ENCODE data around the gene HOXC9.

HOXC9 gene

DNA sequence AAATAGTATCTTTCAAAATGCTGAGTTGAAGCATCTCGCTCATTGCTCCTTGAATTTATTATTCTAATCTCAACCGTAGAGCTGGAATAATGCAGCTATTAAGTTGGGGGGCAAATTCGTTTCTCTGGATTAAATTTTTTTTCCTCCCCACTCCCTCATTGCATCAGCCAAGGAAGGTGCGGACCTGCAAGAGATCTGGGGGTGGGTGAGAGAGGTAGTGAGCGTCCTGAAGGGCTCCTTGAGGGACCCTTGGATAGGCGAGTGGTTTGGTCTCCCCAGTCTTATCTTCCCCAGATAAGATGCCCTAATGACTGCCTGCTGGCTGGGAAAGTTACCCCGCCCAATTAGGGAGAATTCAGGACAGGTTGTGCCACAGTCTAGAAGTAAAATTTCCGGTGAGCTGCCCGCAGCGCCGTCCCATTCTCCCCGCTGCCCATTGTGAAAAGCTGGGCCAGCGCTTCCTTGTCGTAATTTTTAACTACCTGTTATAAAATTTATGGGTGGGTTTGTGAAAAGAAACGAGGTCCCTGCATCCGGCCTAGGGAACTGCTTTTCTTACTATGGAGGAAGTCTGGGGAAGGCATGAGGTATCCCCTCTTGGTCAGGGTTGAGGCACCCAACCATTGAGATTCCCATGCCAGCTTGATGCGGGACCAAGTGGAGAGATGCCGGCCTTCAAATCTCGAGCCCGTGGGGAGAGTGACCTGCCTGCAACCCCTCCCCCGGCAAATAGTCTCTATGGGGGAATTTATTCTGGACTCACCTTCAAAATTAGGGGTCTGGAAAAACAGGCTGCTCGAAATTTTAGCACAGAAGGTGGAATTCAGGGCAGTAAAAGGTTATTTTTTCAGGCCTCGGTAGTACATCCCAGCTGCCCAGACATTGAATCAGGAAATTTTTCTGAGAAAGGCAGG is 15.3 kb downstream of the HOXC9 start:
- no peak for DNase-seq (ENCODE audit: low spot score)

DNA sequence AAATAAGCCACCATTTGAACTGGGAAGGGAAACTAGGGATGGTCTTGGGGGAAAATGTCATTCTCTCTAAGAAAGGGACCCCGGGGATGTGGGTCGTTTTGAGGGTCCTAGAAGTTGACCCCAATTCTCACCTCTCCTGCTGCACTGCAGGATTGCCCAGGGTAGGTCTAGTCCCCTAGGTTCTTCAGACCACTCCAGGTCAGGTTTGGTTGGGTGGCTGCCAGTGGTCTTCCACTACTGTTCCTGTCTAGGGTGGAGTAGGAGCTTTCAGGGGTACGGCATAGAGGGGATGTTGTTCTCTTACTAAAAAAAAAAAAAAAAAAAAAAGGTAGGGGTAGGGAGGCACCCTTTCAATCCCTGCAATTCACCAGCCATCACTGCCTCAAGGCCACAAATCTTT is 16.1 kb downstream of the HOXC9 start:
- no peak for DNase-seq (ENCODE audit: low spot score)

DNA sequence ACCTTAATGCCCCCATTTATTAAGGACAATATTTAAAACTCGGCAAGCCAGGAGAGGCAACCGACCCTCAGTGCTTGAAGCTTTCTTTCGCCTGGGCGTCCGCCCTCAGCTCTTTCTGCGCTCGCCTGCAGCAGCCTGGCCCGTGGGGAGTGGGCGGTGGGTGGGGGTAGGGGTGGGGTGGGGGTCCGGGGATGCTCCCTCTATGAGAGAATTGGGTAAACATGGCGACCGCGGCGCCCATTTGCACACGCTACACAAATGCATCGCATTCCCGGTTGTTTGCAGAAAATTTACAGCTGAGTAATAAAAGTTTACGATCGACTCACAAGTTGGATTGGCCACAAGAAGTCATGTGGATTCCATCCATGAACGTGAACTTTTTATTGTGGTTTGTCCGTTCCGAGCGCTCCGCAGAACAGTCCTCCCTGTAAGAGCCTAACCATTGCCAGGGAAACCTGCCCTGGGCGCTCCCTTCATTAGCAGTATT is 16.6 kb downstream of the HOXC9 start:
- no peak for DNase-seq (ENCODE audit: low spot score)

DNA sequence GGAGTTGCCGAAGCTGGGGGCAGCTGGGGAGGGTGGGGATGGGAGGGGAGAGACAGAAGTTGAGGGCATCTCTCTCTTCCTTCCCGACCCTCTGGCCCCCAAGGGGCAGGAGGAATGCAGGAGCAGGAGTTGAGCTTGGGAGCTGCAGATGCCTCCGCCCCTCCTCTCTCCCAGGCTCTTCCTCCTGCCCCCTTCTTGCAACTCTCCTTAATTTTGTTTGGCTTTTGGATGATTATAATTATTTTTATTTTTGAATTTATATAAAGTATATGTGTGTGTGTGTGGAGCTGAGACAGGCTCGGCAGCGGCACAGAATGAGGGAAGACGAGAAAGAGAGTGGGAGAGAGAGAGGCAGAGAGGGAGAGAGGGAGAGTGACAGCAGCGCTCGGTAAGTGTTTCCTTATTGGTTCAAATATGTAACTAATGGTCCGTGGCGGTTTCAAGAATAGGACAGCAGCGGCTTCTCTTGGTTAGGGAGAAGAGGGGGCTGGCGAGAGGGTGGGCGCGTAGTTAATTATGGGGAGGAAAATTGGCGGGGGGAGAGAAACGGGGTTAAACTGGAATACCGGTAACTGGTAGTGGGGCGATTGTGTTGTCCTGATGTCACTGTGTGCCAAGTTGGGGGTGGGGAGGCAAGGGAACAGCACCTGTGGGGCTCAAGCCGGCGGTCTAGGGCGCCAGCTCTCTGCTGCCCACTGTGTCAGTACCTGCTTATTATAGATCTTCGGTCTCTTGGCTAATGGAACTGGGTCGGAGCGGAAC is 17.2 kb downstream of the HOXC9 start:
- peak; percentile 59 for DNase-seq (ENCODE audit: low spot score)

DNA sequence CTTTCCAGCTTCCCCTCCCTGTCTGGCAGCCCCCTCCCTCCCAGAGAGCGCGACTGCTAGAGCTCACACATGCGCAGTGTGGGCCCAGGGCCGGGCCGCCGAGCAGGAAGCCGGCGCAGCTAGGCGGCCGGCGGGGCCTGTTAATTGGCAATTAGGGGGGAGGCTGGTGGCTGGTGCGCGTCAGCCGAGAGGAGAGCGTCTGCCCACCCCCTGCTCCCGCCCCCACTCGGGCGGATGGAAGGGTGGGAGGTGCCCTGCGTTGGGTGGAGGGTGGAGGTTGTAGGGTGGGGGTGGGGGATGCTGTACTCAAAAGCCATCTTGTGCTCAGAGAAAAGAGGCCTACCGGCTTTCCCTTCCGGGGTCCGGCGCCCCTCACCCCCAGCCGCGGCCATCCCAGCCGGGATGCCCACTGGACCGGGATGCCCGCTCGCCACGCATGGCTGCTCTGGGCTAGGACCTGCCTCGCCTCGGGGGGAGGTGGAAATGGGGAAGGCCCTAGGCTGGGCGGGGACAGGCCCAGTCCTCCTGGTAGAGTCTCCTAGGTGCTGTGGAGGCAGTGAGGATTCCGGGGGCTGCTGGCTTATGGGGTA is 18.0 kb downstream of the HOXC9 start:
- DNase-seq (ENCODE audit: low spot score): peak; percentile 95

DNA sequence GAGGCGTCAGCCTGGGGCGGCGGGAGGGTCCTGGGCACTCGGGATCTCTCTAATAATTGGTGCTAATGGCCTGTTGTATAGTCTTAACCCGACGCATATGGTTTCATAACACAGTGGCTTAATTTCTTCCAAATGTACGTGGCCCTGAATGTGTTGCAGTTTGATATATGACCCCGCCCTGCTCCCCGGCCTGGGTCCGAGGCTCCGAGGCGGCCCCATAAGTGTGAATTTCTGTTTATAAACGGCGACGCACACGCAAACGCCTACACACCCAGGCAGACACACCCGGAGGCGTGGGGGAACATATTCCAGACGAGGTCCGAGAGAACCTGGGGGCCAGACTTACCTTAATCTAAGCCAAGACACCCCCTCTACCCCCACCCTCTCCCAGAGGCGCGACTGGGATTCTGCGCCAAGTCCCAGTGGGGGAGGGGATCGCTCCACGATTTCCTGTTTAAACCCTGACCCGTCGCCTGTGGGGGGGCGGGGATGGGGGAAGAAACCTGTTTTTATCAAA is 18.6 kb downstream of the HOXC9 start:
- no peak for DNase-seq (ENCODE audit: low spot score)

DNA sequence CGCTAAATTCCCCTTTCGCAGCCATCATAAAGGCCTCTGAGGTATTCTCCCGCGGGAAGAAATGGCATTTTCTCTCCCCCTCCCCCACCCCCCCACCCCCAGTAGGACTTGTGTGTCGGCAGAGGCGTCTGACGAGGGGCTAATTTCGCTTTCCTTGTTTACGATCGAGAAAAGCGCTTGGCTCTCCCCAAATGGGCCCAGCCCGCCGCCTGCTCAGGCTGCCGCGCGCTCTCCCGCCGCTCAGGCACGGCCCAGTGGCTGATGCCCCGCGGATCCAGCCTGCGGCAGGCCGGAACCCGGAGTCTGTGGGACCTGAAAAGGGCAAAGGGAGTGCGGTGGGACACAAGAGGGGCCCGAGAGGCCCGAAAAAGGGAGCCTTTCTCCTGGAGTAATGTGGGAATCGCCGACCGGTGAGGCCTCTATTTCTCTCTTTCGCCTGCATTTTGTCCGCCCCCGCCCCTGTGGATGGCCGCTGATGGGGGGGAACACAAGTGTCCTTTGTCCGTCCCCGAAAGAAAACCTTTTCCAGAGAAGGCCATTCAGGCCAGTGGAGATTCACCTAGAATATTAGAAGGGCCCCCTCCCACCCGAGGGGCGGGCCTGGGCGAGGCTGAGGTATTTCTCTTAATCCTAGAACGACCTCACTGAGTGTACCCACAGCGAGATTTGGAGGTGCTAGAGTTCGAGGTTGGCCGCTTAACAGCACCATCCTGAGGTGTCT is 19.3 kb downstream of the HOXC9 start:
- DNase-seq (ENCODE audit: low spot score): no peak

DNA sequence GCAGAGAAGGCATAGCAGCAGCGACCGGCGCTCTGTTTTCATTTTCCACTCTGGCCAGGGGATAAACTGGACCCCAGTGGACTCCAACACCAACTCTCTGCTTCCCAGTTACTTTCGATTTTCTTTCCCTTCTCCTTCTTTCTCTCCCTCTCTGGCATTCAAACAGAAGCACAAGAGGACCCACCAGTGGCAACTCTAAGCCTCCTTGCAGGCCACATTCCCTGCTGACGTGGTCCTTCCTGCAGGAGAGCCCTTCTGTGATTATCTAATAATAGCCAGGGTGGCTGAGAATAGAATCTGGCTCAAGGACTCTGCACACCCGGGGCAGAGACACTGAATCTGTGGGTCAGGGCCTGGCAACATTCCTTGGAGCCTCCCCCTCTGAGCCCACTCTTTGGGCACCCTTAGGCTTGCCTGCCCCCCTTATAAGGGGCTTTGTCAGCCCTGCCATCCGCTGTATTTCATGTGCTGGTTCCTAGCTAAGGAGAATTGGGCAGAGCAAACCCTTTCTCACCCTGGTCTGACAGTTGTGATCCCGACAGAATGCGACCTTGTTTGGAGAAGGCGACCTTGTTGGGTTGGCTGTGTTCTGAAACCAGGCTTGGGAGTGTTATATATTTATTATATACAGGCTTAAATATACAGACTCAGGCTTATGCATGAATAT is 20.1 kb downstream of the HOXC9 start:
- no peak for DNase-seq (ENCODE audit: low spot score)

DNA sequence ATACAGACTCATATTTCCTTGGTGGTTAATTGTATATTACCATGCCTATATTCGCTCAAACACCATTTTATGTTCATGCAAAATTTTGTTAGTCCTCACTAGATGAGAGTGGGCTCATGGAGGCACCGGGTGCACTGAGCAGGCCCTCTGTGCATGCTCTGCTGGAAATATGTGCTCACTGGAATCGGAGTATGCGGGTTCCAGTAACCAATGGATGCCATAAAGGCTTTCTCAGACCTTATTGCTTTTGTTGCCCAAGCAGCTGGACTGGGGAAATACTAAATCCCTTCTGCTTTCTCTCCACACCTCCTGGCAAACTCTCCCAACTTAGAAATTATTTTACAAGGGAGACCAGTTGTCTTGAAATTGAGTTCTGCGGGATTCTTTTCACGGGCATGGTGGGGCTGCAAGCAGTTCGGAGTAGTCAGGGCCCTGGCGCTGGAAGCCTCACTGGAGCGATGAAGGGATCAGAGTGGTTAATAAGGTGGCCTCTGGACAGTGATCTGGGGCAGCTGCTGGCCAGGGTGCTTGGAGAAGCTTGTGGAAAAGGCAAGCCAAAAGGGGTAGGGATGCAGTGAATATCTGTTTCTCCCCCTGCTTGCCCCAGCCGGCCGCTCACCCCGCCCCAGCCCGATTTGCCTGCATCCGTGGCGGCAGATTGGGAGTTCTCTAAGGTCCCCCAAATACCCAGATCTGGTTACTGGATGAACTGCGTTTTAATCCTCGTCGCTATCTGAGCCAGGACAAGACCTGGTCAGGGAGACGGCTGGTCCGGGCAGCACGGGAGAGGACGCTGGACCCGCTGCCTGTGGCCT is 20.8 kb downstream of the HOXC9 start:
- DNase-seq (ENCODE audit: low spot score): no peak

DNA sequence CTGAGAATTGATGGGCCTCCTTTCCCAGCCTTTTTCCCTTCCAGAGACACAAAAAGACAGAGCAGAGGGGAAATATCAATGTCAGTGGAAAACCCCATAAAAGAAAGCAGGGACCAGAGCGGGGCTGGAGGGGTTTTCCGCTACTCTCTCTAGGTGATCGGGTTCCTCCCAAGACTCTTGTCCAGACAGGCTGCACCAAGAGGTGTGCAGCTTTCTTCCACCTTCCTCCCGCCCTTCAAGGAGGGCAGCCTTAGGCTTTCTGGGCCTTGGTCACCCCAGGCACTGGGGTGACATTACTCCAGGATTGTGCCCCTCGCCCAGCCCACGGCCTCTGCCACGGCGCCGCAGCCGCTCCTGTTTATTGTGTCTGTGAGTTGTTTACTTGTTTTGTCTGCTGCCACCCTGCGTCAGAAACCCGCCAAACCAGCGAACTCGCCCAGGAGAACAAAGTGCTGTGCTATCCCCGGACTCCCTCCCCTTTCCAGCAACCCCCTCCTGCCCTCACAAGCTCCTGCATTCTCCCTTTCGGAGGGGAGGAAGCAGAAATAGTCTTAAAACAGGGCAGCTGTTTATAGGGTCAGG is 21.6 kb downstream of the HOXC9 start:
- no peak for DNase-seq (ENCODE audit: low spot score)

DNA sequence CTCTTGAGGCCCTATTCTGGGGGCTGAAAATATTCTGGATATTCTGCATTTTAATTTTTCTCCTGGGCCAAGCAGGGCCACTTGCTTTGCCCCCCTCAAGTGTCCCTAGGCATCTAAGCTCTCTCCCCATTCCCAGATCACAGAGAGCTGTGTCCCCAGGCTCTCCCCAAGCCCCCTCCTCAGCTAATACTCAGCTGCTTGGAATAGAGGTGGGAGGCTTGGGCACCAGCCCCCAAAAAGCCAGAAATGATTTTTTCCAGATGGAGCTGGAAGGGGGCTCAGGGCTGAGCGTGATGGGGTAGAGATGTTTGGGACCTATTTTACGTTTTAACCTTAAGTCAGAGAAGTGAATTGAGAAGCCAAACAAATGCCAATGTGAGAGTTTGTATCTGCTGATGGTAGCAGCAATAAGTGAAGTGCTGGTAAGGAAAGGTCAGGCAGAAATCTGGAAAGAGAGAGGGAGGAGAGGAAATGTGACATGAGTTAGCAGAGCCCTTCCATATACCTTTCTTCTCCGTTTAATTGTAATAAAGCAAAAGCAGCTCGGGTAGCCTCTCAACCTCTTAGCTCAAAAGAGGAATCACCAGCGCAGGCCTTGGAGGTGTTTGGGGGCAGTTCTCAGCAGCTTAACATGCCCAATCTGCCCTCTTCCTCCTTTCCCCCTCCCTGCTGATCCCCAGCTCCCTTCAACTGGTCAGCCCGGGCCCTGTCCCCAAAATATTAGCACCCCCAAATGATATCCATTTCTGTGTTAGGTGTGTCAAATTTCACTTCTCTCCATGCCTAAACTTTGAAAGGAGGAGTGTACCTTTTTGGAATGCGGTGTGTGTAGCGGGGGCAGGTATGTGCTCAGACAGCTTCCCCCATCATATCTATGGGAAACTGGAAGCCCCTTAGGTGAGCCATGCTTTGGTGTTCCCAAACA is 23.3 kb downstream of the HOXC9 start:
- DNase-seq (ENCODE audit: low spot score): no peak

DNA sequence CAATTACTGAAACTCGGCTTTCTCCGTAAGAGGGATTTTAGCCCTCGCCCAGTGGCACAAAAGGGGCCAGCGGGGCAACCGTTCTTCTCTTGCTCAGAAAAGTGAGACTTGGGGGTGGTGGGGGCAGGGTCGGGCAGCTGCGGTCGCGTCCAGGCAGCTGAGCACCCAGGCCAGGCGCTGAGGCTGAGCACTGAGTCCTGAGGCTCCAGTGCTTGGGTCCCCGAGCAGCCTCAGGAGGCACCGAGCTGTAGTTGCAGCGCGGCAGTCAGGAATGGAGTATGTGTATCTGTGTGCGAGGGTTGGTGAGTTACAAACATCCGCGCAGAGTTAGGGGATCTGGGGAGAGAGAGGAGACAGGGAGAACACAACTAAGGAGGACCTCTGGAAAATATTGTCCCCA is 24.2 kb downstream of the HOXC9 start:
- no peak for DNase-seq (ENCODE audit: low spot score)

DNA sequence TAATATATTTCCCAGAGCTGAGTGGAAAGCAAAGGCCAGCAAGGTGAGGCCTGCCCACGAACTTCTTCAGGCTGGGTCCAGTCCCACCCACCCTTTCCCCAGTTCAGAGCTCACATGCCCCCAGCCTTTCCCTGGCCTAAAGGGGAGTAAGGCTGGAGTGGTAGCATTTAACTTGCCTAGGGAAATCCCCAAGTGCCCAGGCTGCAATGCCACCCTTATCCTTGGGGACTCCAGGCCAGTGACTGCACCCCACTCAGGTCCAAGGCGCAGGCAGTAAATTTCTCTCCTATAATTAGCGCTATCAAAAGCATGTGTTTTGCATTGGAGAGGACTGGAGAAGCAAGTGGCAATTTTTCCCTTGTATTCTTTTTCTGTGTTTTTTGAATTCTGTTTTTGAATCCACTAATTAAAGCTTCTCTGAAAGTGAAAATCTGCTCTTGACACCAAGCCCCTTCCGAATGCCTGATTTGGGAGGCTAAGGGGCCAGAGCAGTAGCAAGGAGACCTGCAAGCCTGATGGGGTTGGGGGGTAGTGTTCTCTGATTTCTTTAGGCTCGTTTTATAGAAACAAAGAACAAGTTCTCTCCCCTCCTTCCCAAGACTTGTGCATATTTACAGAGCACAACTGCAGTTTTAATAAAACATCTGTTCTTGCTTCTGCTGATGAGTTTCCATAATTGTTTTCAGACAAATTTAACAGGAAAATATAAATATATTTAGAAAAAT is 24.8 kb downstream of the HOXC9 start:
- no peak for DNase-seq (ENCODE audit: low spot score)

DNA sequence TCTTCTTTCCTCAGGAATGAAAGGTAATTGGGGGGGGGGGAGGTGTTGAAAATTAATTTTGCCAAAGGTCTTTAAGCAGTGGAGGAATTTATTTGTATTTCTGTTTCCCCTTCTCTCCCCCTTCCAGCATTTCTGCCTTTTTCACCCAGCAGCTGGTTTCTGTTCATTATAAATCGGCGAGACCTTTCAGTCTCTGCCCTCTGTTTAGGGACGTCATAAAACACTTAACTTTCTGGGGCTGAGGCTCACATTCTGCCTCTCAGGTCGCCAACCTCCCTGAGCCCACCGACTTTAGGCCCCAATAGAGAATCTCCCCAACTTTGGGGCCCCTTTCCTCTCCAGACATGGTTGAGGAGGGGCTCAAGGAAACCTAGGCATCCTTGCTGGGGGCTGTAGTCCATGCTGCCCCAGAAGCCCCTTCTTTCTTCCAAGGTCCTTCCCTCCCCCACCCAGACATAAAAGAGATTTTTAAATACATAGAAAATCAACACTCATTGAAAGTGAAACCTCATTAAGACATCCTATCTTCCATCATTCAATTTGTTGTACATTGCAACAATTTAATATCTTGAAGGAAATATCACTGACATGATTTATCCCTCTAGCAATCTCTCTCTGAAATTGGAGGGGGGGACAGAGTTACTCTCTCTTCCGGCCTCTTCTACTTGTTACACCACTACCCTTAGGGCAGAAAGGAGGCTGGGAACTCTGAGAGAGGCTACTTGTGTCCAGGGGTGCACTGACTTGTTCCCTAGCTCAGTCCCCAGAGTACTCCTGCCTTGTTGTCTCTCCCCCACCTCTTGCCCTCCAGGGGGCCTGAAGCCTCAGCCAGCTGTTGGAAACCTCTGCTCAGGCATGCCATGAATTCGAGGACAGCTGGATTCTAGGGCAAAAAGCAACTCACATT is 25.8 kb downstream of the HOXC9 start:
- DNase-seq (ENCODE audit: low spot score): no peak

DNA sequence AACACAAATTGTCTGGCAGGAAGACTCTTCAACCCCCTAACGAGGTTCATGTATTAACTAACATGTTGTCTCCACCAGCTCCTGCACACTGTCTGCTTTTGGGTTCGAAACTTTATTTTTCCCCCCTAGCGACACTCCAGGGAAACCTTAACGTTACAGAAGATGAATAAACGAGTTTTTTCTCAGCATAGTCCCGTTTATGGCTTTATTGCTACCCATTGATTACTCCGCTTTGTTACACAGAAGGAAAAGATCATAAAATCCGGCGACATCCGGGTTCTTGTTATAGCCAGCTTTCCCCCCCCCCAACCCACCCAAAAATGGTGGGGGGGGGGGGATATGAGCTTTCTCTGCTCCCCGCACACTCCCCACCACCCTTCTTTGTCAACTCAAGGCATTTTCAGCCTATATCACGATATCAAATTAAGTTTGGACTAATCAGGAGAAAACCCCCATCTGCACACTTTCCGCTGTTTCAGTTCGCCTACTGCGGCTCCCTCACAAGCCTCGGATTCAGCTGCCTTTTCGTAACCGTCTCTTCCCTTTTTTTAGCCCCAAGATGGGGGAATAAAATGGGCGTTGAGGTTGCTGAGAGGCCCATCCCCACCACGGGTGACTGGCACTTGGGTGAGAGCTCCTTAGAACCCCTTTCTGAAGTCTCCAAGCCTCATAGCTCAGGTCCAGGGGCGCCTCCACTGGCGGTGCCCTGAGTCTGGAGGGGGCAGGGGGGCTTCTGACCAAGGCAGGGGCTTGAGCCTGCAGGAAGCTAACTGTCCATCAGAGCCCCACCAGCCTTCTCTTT is 26.9 kb downstream of the HOXC9 start:
- no peak for DNase-seq (ENCODE audit: low spot score)

DNA sequence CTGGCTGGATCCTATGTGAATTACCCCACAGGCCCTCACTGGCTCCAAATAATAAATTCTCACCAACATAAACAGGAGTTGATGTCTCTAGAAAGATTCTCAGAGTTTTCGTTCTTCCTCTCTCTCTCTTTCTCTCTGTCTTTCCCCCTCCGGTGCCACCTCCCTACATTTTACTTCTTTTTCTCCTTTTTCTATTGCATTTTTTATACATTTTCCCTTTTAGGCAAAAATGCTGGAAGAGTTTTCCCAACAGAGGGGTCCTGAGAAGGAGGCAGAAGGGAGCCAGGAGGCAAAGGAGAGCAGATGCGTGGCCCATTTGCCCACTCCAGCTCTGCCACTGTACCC is 27.5 kb downstream of the HOXC9 start:
- no peak for DNase-seq (ENCODE audit: low spot score)

Measured in D341Med (cell line).